BJ (cell line): ENCODE results near the gene DYTN. TPM values are rescaled to one million over a fixed set of nuclear protein-coding genes. Genes with fewer than 3 reads are reported as not detected.

ENCODE experiments used
- CTCF ChIA-PET: fragments of 350-600 bp; formaldehyde crosslinking; extraction: SDS; loops from one replicate; lab custom pipeline; 2021; ENCODE audit warnings: antibody characterized with exemption, inconsistent platforms; lab: Yijun Ruan, JAX
- POLR2A ChIA-PET: fragments of 300-600 bp; sonication (Branson Sonifier 250); formaldehyde crosslinking; extraction: SDS; loops from one replicate; lab custom pipeline; 2021; ENCODE audit warnings: antibody characterized with exemption; lab: Charles Lee
- DNase-seq: peaks from one replicate; pipeline ENCODE4 v3.0.0-alpha.2; 2011; ENCODE audit warnings: low read depth
- H3K27me3 ChIP-seq: 2 replicates; pipeline ENCODE4 v1.6.0; 2011; ENCODE audit warnings: low read length; ENCODE audit not compliant: control insufficient read depth, insufficient read depth
- H3K36me3 ChIP-seq: 2 replicates; pipeline ENCODE4 v1.5.1; 2011; ENCODE audit warnings: low read length; ENCODE audit not compliant: control insufficient read depth, insufficient read depth
- H3K4me3 ChIP-seq: 2 replicates; pipeline ENCODE4 v1.5.1; 2011; ENCODE audit warnings: low read depth, mild to moderate bottlenecking, control low read depth, low read length
- polyA plus RNA-seq: library from polyadenylated mRNA; depleted of rRNA; stranded (reverse); fragments of >200 nt; gene quantifications from 2 replicates; pipeline ENCODE4 v1.2.3, GENCODE V29; 2011
- TF ChIP-seq, protein P1 (sequence below): IDR thresholded peaks from 2 replicates; pipeline ENCODE4 v1.5.1; 2011; ENCODE audit warnings: low read depth, mild to moderate bottlenecking, control low read depth, inconsistent platforms, low read length, moderate library complexity; ENCODE audit not compliant: insufficient read depth

The DYTN gene
- polyA plus RNA-seq, 1 experiment = not detected

DNA sequence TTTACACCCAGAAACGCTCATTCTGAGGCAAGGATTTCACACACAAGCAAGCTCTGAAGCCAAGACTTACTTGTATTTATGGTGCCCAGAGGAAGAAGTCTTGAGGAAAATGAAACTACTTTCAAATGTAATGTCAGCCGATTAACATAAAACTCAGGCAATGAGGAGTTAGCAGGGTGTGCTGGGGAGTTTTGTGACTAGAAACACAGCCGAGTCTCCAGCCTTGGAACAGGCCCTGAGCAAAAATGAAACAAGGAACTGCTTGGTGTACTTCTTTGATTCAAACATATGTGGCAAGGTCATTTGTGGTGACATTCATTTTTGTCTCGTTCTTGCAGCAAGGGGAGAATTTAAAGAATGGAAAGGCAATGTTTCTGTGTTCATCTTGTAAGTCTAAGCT, 4.5 kb downstream of the DYTN start:
- ChIA-PET CTCF (no interaction called here), POLR2A (no interaction called here)
- Histone ChIP-seq H3K4me3 (no peak overlapping the region), H3K27me3 (no peaks in the 10 kb centered on the region), H3K36me3 (no peaks in the 10 kb centered on the region)
- TF ChIP-seq, protein P1, sequence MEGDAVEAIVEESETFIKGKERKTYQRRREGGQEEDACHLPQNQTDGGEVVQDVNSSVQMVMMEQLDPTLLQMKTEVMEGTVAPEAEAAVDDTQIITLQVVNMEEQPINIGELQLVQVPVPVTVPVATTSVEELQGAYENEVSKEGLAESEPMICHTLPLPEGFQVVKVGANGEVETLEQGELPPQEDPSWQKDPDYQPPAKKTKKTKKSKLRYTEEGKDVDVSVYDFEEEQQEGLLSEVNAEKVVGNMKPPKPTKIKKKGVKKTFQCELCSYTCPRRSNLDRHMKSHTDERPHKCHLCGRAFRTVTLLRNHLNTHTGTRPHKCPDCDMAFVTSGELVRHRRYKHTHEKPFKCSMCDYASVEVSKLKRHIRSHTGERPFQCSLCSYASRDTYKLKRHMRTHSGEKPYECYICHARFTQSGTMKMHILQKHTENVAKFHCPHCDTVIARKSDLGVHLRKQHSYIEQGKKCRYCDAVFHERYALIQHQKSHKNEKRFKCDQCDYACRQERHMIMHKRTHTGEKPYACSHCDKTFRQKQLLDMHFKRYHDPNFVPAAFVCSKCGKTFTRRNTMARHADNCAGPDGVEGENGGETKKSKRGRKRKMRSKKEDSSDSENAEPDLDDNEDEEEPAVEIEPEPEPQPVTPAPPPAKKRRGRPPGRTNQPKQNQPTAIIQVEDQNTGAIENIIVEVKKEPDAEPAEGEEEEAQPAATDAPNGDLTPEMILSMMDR = no peak
- no peak for DNase-seq

DNA sequence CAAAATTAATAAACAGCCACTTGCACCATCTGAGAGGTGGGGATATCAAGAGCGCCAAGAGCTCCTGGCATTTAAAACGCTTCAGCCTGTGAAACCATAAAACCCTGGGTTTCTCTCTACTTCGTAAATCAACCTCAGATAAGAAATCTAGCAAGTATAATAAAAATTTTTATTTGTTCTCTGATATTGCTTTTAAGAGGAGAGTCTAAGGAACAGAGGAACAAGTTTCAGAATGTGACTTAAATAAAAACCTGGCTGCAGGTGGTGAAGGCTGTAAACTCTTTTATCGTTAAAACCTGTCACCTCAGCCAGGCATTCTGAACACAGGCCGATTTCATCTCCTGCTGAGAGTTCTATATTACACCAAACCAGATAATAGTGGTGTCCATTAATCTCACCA, 9.9 kb downstream of the DYTN start:
- DNase-seq = no peak
- TF ChIP-seq, protein P1 = no peak
- POLR2A ChIA-PET = no interaction called here
- CTCF ChIA-PET = interaction anchor here (1.2 kb wide), 1 partner anchor 9 kb away, joined by 6 read pairs; no protein-coding TSS in a partner anchor
- H3K4me3 ChIP-seq = no peak overlapping the region
- no peaks in the 10 kb centered on the region for H3K27me3 ChIP-seq
- no peaks in the 10 kb centered on the region for H3K36me3 ChIP-seq

DNA sequence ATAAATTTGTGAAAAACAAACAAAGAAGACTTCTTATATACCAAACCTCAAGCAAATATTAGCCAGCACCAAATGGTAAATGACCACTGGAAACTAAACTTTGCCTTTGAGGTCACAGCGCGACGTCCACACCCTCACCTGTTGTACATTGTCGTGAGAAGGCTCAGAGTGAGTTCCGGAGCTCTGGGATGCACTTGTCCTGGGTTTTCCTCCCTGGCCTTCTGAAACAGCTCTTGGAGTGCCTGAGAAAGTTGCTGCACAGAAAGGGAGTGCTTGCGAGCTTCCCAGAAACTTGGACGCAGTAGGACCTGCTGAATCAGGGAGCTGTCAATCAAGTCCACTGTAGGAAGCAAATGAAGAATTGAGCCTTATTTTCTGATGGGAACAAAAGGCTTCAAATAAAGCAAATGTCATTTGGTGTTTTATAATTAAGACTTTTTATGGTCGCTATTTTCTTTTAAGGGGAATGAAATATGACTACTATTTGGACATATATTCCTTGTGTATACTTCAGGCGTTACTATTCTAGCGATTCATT, 11.0 kb downstream of the DYTN start:
- Histone ChIP-seq H3K4me3 (no peak overlapping the region), H3K36me3 (no peaks in the 10 kb centered on the region), H3K27me3 (no peaks in the 10 kb centered on the region)
- DNase-seq = no peak
- TF ChIP-seq, protein P1 = no peak
- CTCF ChIA-PET = interaction anchor here (1.2 kb wide), 1 partner anchor 8 kb away, joined by 6 read pairs; no protein-coding TSS in a partner anchor
- POLR2A ChIA-PET = no interaction called here

DNA sequence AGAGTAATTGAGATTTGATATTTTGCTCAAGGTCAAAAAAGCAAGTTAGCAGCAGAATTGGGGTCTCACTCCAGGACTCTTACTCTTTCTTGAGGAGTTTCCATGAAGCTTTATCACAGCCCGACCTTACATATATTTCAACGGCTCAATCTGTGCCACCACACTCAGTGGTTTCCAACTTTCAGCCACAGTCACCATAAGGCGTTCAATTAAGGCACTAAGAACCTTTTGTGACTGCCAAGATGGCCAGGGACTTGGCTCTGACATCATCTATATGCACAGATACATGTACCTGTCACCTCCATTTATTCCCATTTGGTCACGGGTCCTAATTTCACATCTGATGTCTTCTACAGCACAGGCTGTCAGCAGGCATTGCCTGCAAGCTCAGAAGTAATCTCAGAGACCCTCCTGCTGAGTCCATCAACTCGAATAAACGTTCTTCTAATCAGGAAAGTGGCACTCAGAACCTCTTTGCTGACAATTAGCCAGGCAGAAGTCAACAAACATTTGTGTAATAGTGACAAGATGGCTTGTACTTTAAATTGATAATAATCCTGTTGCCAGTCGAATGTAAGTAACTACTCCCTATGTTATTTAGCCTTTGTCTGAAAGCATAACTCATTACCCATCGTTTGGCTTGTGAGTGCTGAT, 16.1 kb downstream of the DYTN start:
- H3K4me3 ChIP-seq = no peak overlapping the region
- H3K27me3 ChIP-seq = no peaks in the 10 kb centered on the region
- DNase-seq = no peak
- ChIA-PET POLR2A (no interaction called here), CTCF (interaction anchor here (0.6 kb wide), 1 partner anchor 81 kb away, joined by 3 read pairs; no protein-coding TSS in a partner anchor)
- H3K36me3 ChIP-seq = no peaks in the 10 kb centered on the region
- TF ChIP-seq, protein P1 = no peak

DNA sequence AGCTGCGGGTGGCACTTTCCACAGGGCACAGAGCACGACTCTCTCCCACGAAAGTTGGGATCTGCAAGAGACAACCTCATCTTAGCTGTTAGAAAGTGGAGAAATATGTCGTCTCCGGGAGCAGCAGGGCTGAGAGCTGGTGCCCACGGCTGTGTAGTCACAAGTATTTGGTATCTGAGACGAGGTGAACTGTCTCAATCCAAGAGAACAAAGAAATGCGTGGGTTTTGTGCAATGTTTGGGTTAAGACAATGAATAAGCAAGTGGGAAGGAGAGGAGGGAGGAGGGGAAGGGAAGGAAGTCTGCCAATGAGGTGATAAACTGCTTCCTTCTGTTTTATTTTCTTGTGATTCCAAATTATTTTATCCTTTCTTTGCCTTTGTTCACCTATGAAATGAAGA, 18.0 kb downstream of the DYTN start:
- ChIA-PET CTCF (interaction anchor here (1.6 kb wide), 1 partner anchor 8 kb away, joined by 6 read pairs; no protein-coding TSS in a partner anchor), POLR2A (no interaction called here)
- DNase-seq = no peak
- no peak overlapping the region for H3K4me3 ChIP-seq
- TF ChIP-seq, protein P1 = no peak
- H3K36me3 ChIP-seq = no peaks in the 10 kb centered on the region
- peaks cover 2% of the 10 kb centered on the region; the same call in 1 of the 2 replicates for H3K27me3 ChIP-seq
